ENCODE results near the gene PAK4. TPM values are rescaled to one million over a fixed set of nuclear protein-coding genes. Genes with fewer than 3 reads are reported as not detected.

Gene PAK4
- total RNA-seq, 1 experiment from 2014 or later = 55.2 TPM

DNA sequence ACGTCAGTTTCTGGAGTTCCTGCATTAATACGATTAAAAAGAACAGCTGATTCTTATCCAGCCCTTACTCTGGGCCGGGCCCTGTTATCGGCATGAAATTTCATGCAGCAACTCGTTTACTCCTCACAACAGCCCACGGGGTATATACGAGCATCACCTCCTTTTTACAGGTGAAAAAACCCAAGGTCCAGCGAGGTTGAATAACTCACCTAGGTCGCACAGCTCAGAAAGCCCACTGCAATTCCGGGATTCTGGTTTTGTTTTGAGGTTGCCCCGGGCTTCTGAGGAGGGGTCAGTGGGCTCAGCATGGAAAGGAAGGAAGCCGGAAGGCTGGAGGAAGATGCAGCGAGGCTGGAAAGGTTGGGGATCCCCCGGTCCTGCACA is 42.0 kb upstream of the PAK4 start:
- no TSS peak for BruUV-seq (replicated peaks)
- POLR2A ChIA-PET (ENCODE audit: low non-redundant PET) = no interaction called here
- no peak for DNase-seq (ENCODE audit: low spot score)
- Histone ChIP-seq H3K36me3 (ENCODE audit: insufficient read depth, low read length, poor library complexity, severe bottlenecking) (no peaks in the 10 kb centered on the region), H3K4me1 (ENCODE audit: insufficient read depth, low read length, poor library complexity, severe bottlenecking) (no peaks in the 10 kb centered on the region), H3K4me3 (ENCODE audit: low read depth, low read length, poor library complexity, severe bottlenecking) (no peak overlapping the region), H3K27ac (ENCODE audit: low read depth, low read length, poor library complexity, severe bottlenecking) (no peak overlapping the region), H3K27me3 (replicated peaks; ENCODE audit: insufficient read depth, low read depth, low read length, poor library complexity) (peaks cover 54% of the 10 kb centered on the region), H3K9me3 (ENCODE audit: low read depth, low read length, poor library complexity, severe bottlenecking) (no peaks in the 10 kb centered on the region)
- TF ChIP-seq, protein P1, sequence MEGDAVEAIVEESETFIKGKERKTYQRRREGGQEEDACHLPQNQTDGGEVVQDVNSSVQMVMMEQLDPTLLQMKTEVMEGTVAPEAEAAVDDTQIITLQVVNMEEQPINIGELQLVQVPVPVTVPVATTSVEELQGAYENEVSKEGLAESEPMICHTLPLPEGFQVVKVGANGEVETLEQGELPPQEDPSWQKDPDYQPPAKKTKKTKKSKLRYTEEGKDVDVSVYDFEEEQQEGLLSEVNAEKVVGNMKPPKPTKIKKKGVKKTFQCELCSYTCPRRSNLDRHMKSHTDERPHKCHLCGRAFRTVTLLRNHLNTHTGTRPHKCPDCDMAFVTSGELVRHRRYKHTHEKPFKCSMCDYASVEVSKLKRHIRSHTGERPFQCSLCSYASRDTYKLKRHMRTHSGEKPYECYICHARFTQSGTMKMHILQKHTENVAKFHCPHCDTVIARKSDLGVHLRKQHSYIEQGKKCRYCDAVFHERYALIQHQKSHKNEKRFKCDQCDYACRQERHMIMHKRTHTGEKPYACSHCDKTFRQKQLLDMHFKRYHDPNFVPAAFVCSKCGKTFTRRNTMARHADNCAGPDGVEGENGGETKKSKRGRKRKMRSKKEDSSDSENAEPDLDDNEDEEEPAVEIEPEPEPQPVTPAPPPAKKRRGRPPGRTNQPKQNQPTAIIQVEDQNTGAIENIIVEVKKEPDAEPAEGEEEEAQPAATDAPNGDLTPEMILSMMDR (conservative IDR thresholded peaks at IDR 0.05; ENCODE audit: low read depth, low read length) = no peak
- TF ChIP-seq EZH2 (IDR thresholded peaks at IDR 0.05; ENCODE audit: borderline replicate concordance, low read depth, low read length, poor library complexity, severe bottlenecking) = peak; percentile 67
- intact Hi-C loops (cut with micrococcal nuclease; ENCODE audit: unreplicated experiment) = no loop called here
- CTCF ChIA-PET = no interaction called here

DNA sequence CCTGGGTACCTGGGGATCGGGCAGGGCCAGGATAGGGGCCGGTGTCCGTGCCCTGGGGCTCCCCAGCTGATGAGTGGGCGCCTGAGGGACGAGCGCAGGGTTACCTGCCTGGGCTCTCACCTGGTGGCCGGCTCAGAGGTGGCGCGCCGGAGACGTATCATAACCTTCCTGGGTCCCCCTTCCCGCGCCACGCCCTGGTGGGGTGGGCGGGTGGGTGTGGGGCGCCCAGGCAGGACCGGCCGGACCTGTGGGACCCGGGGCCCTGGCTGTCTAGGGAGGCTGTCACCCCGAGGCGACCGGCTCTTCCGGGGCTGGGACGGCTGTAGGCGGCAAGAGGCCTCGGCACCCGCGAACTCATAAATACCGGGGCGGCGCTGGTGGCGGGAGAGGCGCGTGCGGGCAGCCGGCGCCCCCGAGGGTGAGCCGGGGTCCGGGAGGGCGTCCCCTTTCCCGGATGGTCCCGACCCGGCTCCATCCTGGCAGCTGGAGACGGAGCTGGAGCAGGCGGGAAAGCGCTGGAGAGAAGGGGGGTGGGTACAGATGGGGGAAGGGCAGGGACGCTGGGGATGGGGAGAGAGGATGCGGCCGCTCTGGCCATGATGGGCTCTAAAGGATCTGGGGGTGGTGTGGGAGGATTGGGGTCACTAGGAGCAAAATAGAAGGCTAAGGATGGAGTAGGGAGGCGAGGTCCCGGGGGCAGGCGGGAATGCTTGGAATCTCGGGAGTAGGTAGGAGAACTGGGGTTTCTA is 41.4 kb upstream of the PAK4 start, which contains the start of gene ACP7:
Gene ACP7 (plus strand): TSS at position 386 of the 749 bp plus-strand sequence. CDS start 902 bp downstream, outside the sequence.
- Histone ChIP-seq H3K4me1 (ENCODE audit: insufficient read depth, low read length, poor library complexity, severe bottlenecking) (no peaks in the 10 kb centered on the region), H3K27ac (ENCODE audit: low read depth, low read length, poor library complexity, severe bottlenecking) (no peak within 1 kb of the TSS), H3K4me3 (ENCODE audit: low read depth, low read length, poor library complexity, severe bottlenecking) (no peak within 1 kb of the TSS), H3K9me3 (ENCODE audit: low read depth, low read length, poor library complexity, severe bottlenecking) (no peaks in the 10 kb centered on the region), H3K27me3 (replicated peaks; ENCODE audit: insufficient read depth, low read depth, low read length, poor library complexity) (peaks cover 50% of the 10 kb centered on the region), H3K36me3 (ENCODE audit: insufficient read depth, low read length, poor library complexity, severe bottlenecking) (no peaks in the 10 kb centered on the region)
- DNase-seq (ENCODE audit: low spot score) = no peak
- peak; percentile 13 for TF ChIP-seq EZH2 (IDR thresholded peaks at IDR 0.05; ENCODE audit: borderline replicate concordance, low read depth, low read length, poor library complexity, severe bottlenecking)
- TF ChIP-seq, protein P1 (conservative IDR thresholded peaks at IDR 0.05; ENCODE audit: low read depth, low read length) = no peak
- no TSS peak for BruUV-seq (replicated peaks)
- ChIA-PET CTCF (no interaction called here), POLR2A (ENCODE audit: low non-redundant PET) (no interaction called here)
- intact Hi-C loops (cut with micrococcal nuclease; ENCODE audit: unreplicated experiment) = no loop called here

DNA sequence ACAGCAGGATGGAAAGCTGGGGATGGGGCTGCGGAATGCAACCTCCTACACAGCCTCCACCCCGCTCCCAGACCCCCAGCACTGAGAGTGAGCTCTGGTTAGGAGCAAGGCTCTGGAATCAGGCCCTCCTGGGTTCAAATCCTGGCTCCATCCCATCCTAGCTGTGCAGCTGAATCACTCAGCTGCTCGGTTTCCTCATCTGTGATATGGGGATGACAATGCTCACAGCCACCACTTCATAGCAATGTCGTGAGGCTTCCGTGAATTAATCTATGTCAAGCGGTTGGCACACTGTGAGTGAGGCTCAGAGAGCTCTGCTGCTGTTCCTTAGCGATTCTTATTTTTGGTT is 40.9 kb upstream of the PAK4 start:
- no peak overlapping the region for H3K27ac ChIP-seq (ENCODE audit: low read depth, low read length, poor library complexity, severe bottlenecking)
- no peak for DNase-seq (ENCODE audit: low spot score)
- no peak for TF ChIP-seq EZH2 (IDR thresholded peaks at IDR 0.05; ENCODE audit: borderline replicate concordance, low read depth, low read length, poor library complexity, severe bottlenecking)
- TF ChIP-seq, protein P1 (conservative IDR thresholded peaks at IDR 0.05; ENCODE audit: low read depth, low read length) = no peak
- no peaks in the 10 kb centered on the region for H3K4me1 ChIP-seq (ENCODE audit: insufficient read depth, low read length, poor library complexity, severe bottlenecking)
- intact Hi-C loops (cut with micrococcal nuclease; ENCODE audit: unreplicated experiment) = no loop called here
- ChIA-PET POLR2A (ENCODE audit: low non-redundant PET) (no interaction called here), CTCF (no interaction called here)
- no peaks in the 10 kb centered on the region for H3K9me3 ChIP-seq (ENCODE audit: low read depth, low read length, poor library complexity, severe bottlenecking)
- no peak overlapping the region for H3K4me3 ChIP-seq (ENCODE audit: low read depth, low read length, poor library complexity, severe bottlenecking)
- H3K27me3 ChIP-seq (replicated peaks; ENCODE audit: insufficient read depth, low read depth, low read length, poor library complexity) = peaks cover 54% of the 10 kb centered on the region
- no peaks in the 10 kb centered on the region for H3K36me3 ChIP-seq (ENCODE audit: insufficient read depth, low read length, poor library complexity, severe bottlenecking)
- BruUV-seq (replicated peaks) = no TSS peak

Measured in A673 (cell line).